GM12872 (cell line): ENCODE data around the gene ZNF57.

Experiments used
- CTCF ChIP-seq: IDR thresholded peaks from 3 replicates; pipeline ENCODE4 v1.5.1; 2011; ENCODE audit warnings: low read depth, mild to moderate bottlenecking, low read length, moderate library complexity; ENCODE audit not compliant: insufficient read depth

ZNF57 gene

GRCh38 chr19:2900296-2901252 lies at the start of gene ZNF57:
TSS of gene ZNF57 (plus strand) at chr19:2900928. CDS start at chr19:2901046, 118 bp downstream.
- no peak for TF ChIP-seq CTCF

DNA sequence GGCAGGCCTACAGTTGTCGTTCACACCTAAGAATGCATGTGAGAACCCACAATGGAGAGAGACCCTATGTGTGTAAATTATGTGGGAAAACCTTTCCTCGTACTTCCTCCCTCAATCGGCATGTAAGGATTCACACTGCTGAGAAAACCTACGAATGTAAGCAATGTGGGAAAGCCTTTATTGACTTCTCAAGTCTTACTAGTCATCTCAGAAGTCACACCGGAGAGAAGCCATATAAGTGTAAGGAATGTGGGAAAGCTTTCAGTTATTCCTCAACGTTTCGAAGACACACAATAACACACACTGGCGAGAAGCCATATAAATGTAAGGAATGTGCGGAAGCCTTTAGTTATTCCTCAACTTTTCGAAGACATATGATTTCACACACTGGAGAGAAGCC lies 48.1 kb upstream of the ZNF57 start:
- TF ChIP-seq CTCF, result no peak

GRCh38 chr19:2853015-2853606 lies 47.6 kb upstream of the ZNF57 start:
- TF ChIP-seq CTCF, result no peak

DNA sequence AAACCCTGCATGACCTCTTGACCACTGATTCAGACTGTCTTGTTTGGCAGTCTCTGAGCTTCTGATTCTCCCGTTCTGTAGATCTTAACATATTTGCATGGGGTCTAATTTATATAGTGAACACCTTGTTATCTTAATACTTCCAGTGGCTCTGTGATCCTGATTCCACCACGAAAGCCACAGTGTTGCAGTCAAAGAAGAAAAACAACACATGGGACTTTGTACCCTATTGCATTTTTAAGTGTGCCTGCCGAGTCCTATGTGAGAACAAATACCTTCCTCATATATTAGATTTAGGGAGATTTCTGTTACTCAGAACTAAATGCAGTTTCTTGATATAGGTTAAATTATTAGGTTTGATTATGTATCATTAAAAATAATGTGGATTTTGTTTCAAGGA lies 45.9 kb upstream of the ZNF57 start:
- TF ChIP-seq CTCF, result no peak

- no peak for TF ChIP-seq CTCF
Observed at GRCh38 chr19:2856457-2857050, 44.2 kb upstream of the ZNF57 start.

- TF ChIP-seq CTCF, result no peak
Observed at GRCh38 chr19:2858864-2859263, 41.9 kb upstream of the ZNF57 start.

DNA sequence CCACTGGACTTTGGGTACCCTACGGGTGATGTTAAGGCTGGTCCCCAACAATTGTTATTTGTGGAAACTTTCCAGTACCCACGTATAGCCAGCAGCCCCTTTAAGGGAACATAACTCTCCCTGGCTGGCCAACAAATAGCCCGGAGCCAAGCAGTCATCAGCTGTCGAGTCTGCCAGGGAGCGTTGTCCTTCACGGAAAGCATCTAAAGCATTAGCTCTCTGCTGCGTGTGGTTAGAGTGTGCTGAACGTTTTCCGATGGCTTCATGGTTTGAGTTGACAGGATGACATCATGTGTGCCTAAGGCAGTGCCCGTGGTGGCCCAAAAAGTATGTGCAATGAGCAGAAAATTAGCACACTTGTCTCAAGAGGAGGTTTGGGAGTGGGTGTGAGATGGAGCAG lies 36.9 kb upstream of the ZNF57 start:
- TF ChIP-seq CTCF, result no peak
